ENCODE measurements around the gene ABHD12. TPM values are rescaled to one million over a fixed set of nuclear protein-coding genes. Genes with fewer than 3 reads are reported as not detected.
"Not testable (repeated sequence)": the region's sequence is repeated elsewhere in the genome, so short reads cannot be mapped to it uniquely, and the experiment has no call there.

ABHD12 gene
- total RNA-seq, result 41.6 TPM
- long read RNA-seq, transcript ABHD12-201 (13 exons, 2,117 nt), result major isoform, 13 of 40 reads
- long read RNA-seq, partial matches to known transcripts, result 10 of 40 reads
- long read RNA-seq, other reads (novel, unspliced or antisense), result 17 of 40 reads

DNA sequence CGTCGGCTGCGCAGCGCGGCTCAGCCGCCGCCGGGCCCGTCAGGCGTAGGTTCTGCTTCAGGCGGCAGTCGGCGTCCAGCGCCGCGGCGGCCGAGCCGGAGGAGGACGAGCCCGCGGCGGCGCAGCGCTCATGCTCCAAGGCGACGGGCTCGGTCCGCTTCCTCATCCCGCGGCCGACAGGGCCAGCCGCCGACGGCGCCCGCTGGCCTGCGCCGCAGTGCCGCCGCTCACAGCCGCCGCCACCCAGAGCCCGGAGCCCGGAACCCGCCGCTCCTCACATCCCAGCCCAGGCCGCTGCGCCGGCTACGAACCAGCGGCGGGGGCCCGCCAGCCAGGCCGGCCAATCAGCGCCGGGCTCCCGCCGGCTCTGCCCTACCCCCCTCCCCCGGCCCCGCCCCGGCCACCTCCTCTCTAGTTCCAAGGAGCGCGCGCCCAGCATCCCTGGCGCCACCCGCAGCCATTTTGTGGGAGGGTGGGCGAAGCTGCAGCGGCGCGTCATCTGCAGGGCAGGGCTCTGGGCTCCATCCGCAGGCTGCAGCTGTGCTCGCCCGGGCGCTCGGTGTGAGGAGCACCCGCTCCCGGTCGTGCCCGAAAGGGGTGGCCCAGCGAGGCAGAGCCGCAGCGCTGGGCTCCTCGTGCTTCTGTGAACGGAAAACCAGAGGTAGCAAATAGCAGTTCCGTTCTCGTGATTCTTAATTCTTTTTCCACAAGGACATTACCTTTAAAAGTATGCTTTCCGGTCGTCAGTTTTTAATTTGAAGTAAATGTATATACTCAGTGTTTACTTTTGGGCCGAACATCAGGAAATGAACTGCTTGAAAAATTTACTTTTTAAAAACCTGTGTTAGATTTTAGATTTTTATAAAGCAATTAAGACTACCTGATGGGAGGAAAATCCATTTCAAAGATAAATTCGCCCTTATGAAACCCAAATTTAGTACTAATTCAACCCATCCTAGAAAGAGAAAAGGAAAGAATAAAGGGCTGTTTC is at the start of gene ABHD12:
Gene ABHD12, minus strand, starts transcription at position 298 of the 991 bp plus-strand sequence. Its CDS starts 132 bp downstream, at position 166.
- DNase-seq (ENCODE audit: low spot score), result peak; percentile 98

DNA sequence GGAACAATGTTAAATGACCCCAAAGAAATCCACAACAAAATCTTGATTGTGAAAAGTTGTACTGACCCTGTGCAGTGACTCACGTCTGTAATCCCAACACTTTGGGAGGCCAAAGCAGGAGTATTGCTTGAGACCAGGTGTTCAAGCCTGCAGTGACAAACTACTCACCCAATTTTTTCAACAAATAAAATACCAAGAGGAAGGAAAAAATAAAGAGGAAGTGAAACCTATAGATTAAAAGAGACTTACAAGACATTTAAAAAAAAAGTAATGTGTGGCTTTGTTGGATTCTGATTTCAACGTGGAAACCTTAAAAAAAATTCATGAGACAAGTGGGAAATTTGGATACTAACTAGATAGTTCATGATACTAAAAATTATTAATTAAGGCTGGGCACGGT is 48.7 kb upstream of the ABHD12 start:
- DNase-seq (ENCODE audit: low spot score), result no peak

DNA sequence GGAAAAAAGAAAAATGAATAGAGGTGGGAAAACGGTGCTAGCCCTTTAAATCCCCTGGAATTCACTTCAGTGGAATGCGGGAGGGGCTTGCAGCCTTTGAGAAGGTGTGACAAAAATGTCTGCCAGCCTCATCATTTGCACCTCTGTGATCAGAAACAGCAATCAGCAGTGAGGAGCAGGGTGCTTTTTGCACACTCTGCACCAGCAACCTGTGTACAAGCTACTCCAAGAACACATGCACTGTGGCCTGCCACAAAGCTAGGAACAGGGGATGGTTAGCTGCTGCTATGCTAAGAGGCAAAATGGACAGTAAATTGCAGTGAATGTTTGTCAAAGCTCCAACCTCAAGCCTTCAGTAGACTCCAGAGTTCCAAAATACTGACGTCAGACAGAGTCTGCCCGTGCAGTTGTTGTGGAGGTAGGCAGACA is 46.5 kb upstream of the ABHD12 start:
- no peak for DNase-seq (ENCODE audit: low spot score)

GRCh38 chr20:25424536-25424935 is 33.9 kb upstream of the ABHD12 start:
- DNase-seq (ENCODE audit: low spot score), result no peak

GRCh38 chr20:25422032-25422431 is 31.4 kb upstream of the ABHD12 start:
- DNase-seq (ENCODE audit: low spot score), result no peak

DNA sequence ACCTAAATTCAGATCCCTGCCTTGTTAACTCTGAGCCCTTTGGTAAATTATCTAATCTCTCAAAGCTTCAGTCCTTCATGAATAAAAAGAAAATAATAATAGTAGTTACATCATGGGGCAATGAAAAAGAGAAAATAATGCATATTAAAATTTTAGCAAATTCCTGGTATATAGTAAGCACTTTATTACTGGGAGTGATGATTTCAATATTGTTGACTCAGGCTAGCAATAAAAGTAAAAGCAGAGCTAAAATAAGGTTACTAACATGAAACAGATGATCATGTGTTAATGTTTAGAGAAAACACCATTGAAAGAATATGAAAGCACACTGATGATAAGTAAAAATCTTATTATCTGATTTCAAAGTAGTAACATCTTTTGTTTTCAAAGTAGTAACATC is 30.5 kb upstream of the ABHD12 start:
- DNase-seq (ENCODE audit: low spot score), result no peak

GRCh38 chr20:25418776-25419175 is 28.1 kb upstream of the ABHD12 start:
- DNase-seq (ENCODE audit: low spot score), result no peak

- no peak for DNase-seq (ENCODE audit: low spot score)
Observed at GRCh38 chr20:25408890-25409289, 18.3 kb upstream of the ABHD12 start.

GRCh38 chr20:25408170-25408547 is 17.5 kb upstream of the ABHD12 start:
- no peak for DNase-seq (ENCODE audit: low spot score)

GRCh38 chr20:25407311-25408169 is 16.9 kb upstream of the ABHD12 start, which contains the start of gene GINS1:
Gene GINS1 (plus strand): TSS chr20:25407673. CDS start chr20:25407821, 148 bp downstream.
- DNase-seq (ENCODE audit: low spot score), result peak; percentile 93

- no peak for DNase-seq (ENCODE audit: low spot score)
Observed at GRCh38 chr20:25402583-25402982, 11.9 kb upstream of the ABHD12 start.

DNA sequence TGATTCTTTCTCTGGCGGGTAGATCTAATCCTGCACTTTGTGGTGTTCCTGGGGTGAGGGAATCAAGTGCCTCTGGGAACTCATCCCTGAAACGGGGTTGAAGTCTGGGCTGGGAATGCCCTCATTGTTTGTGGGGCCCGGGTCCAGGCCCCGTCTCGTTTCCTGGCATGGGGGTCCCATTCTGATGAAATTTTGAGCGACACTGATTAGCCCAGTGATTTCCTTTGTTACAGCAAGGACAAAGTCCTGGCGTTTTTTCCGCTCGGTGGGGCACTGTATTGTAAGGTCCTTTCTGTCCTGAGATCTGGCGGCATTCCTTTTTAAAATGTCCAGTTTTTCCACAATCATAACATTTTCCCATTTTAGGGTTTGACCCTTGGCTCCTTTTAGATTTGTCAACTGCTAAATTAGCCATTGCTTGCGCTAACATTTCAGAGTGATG is 9.7 kb upstream of the ABHD12 start:
- not testable (repeated sequence) for DNase-seq (ENCODE audit: low spot score)

DNA sequence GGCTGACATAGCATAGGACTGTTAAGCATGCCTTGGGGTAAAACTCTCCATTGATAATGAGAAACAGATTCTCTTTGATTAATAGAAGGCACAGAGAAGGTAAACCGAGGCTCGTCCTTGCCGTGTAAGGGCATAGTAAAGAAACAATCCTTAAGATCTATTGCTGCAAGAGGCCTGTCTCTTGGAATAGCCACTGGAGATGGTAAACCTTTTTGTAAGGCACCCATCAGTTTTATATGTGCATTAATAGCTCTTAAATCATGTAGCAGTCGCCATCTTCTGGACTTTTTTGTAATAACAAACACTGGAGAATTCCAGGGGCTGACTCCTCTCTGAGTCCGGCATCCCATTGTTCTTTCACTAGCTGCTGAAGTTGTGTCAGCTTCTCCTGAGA is 8.4 kb upstream of the ABHD12 start:
- DNase-seq (ENCODE audit: low spot score), result no peak

GRCh38 chr20:25398376-25399036 is 7.9 kb upstream of the ABHD12 start:
- DNase-seq (ENCODE audit: low spot score), result no peak

DNA sequence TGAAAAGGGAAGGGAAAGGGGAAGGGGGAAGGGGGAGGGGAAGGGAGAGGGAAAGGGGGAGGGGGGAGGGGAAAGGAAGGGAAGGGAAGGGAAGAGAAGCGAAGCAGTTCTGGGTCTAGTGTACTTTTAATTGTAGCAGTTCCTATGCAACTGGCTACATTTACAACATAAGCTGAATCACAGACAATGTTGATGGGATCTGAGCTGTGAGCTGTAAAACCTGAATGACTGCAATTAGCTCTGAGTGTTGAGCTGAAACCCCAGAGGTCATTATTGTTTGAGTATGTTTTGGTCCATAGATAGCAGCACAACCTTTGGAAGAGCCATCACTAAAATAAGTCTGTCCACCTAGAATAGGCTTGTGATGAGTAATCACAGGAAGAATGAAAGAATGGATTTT is 7.2 kb upstream of the ABHD12 start:
- DNase-seq (ENCODE audit: low spot score), result no peak

DNA sequence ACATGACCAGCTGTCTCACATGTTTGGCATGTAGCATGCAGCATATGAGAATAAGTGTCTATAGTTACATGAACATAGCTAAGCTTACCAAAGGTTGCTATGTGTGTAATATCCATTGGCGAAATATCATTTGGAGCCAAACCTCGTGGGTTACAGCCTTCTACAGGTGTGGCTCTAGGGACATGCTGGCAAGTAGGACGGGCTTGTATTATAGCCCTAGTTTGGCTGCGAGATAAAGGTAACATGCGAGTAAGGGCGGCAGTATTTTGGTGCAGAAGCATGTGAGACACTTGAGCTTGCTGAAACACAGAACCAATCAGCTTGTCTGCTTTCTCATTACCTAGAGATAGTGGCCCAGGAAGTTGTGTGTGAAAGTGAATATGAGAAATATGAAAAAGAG is 6.5 kb upstream of the ABHD12 start:
- no peak for DNase-seq (ENCODE audit: low spot score)

DNA sequence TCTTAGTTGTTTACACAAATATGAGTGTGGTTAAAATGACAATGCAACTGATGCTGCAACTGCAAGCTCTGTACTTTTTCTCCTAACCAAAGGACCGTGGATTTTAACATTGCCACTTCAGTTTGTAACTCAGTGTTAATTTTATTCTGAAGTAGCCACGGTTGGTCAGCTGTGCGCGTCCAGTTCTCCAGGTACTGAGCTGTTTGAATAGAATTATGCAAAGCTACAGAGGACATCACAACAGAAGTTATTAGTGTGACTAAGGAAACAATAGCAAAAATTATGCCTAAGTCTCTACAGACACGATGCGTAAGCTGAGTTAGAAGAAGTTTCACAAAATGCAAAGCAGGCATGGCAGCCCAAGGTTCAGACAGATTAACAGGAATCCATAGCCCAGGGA is 4.4 kb upstream of the ABHD12 start:
- DNase-seq (ENCODE audit: low spot score), result no peak

- DNase-seq (ENCODE audit: low spot score), result no peak
Observed at GRCh38 chr20:25394276-25394675, 3.6 kb upstream of the ABHD12 start.

GRCh38 chr20:25389858-25390537 is 637 bp downstream of the ABHD12 start:
- no peak for DNase-seq (ENCODE audit: low spot score)

GRCh38 chr20:25389401-25389857 is 1.2 kb downstream of the ABHD12 start:
- DNase-seq (ENCODE audit: low spot score), result no peak
